HG03060 (cell line): ENCODE data around the gene CNIH3.
"Not testable (repeated sequence)": the region's sequence is repeated elsewhere in the genome, so short reads cannot be mapped to it uniquely, and the experiment has no call there.

Source experiments
- ATAC-seq: cut with Tn5 transposase; IDR thresholded peaks from one replicate; pipeline ENCODE4 v1.9.1; 2021; ENCODE audit warnings: low read depth, moderate number of reproducible peaks; ENCODE audit not compliant: unreplicated experiment

Gene CNIH3

GRCh38 chr1:224679606-224680005 is 63.5 kb downstream of the CNIH3 start:
- no peak for ATAC-seq

- no peak for ATAC-seq
These were observed 65.7 kb downstream of the CNIH3 start for GRCh38 chr1:224681816-224682215.

- no peak for ATAC-seq
These were observed 67.8 kb downstream of the CNIH3 start for GRCh38 chr1:224683936-224684335.

GRCh38 chr1:224684979-224685425 is 68.9 kb downstream of the CNIH3 start:
- no peak for ATAC-seq

- ATAC-seq: not testable (repeated sequence)
These were observed 70.0 kb downstream of the CNIH3 start for GRCh38 chr1:224686140-224686539.

- no peak for ATAC-seq
These were observed 71.3 kb downstream of the CNIH3 start for GRCh38 chr1:224687465-224687864.

- ATAC-seq: no peak
These were observed 73.3 kb downstream of the CNIH3 start for GRCh38 chr1:224689374-224689773.

GRCh38 chr1:224690576-224690975 is 74.5 kb downstream of the CNIH3 start:
- ATAC-seq: no peak

- ATAC-seq: no peak
These were observed 75.2 kb downstream of the CNIH3 start for GRCh38 chr1:224691148-224691925.

GRCh38 chr1:224694969-224695368 is 78.9 kb downstream of the CNIH3 start:
- ATAC-seq: no peak

- ATAC-seq: no peak
These were observed 79.9 kb downstream of the CNIH3 start for GRCh38 chr1:224696021-224696420.

- ATAC-seq: no peak
These were observed 81.0 kb downstream of the CNIH3 start for GRCh38 chr1:224696891-224697765.

- ATAC-seq: no peak
These were observed 81.9 kb downstream of the CNIH3 start for GRCh38 chr1:224698015-224698451.

- no peak for ATAC-seq
These were observed 84.9 kb downstream of the CNIH3 start for GRCh38 chr1:224700918-224701531.

GRCh38 chr1:224703702-224704101 is 87.6 kb downstream of the CNIH3 start:
- no peak for ATAC-seq

GRCh38 chr1:224704107-224704735 is 88.1 kb downstream of the CNIH3 start:
- no peak for ATAC-seq

GRCh38 chr1:224705578-224705977 is 89.5 kb downstream of the CNIH3 start:
- no peak for ATAC-seq

GRCh38 chr1:224707843-224708725 is 92.0 kb downstream of the CNIH3 start:
- no peak for ATAC-seq

GRCh38 chr1:224710196-224710595 is 94.1 kb downstream of the CNIH3 start:
- ATAC-seq: no peak
